Measurements from ENCODE around the gene ASTN2.

The ASTN2 gene

DNA sequence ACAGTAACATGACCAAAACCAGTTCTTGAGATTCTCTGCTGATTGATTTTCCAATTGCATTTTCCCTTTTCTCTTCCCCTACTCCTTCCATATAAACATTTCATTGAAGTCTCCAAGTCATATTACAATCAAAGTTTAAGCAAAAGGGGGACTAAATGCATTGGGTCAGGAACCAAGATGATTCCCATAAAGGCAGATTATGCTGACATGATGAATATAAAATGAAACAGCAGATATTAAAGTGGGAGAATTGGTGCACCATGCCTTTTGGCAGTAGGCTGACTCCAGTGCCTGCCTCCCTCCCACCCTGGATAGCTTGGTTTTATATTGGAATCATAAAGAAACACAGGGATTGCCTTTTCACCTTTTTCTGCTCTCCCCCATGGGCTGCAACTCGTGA, 118.4 kb downstream of the ASTN2 start:
- no peak for DNase-seq

GRCh38 chr9:117293206-117294114, 121.4 kb downstream of the ASTN2 start:
- DNase-seq, result no peak

DNA sequence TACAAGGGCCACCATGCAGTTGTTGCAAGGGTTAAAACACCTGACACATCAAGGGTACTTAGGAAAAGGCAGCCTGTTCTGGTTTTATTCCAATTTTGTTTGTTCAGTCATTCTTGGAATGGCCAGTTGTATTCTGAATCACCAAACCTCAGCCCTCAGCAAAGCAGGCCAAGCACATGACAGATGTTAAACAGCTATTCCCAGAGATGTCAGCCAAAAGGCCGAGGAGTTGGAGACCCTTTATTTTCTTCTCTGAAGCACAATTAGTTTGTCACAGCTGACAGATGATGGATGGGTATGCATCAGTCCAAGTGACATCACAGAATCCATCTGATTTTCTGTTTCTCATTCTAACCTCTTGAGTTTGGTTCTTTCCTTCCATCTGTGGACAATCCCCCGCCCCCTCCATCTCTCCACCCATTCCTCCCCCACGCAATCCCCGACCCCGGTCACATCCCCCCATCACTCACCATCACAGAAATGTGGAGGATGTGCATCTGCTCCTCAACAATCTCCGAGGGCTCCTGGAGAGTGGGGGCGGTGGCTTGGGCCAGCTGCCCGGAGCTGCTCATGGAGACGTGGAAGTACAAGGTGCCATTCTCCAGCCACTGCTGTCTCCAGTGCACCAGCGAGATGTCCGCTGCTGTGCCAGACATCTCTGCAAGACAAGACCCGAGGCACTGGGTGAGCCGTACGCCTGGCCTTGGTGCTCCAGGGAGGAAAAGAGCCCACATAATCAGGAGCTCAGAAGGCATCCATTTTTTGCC, 123.8 kb downstream of the ASTN2 start:
- no peak for DNase-seq

DNA sequence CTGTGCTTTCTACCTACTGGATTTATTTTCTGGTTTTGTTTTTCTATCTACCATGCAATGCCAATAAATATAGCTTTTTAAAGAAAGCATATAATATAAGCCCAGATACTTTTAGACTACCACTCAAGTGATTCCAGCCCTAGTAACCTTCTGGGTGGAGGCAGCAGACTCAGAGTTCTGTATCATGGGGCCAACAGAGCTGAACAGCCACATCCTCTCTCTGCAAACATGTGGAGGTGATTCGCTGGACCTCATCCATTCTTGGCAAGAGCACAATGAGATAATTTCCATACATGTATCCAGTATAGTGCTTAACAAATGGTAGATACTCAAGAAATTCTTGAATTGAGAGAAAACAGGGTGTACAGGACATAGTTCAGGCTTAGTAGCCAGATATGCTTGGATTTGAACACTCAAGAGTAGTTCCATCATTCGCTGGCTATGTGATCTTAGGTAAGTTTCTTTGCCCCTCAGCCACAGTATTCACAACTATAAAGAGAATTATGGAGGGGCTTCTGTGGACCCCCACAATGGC, 124.5 kb downstream of the ASTN2 start:
- DNase-seq, result no peak

- no peak for DNase-seq
Observed at GRCh38 chr9:117286245-117286644, 128.6 kb downstream of the ASTN2 start.

GRCh38 chr9:117284414-117284813, 130.4 kb downstream of the ASTN2 start:
- DNase-seq, result no peak

GRCh38 chr9:117282541-117282940, 132.3 kb downstream of the ASTN2 start:
- DNase-seq, result no peak

DNA sequence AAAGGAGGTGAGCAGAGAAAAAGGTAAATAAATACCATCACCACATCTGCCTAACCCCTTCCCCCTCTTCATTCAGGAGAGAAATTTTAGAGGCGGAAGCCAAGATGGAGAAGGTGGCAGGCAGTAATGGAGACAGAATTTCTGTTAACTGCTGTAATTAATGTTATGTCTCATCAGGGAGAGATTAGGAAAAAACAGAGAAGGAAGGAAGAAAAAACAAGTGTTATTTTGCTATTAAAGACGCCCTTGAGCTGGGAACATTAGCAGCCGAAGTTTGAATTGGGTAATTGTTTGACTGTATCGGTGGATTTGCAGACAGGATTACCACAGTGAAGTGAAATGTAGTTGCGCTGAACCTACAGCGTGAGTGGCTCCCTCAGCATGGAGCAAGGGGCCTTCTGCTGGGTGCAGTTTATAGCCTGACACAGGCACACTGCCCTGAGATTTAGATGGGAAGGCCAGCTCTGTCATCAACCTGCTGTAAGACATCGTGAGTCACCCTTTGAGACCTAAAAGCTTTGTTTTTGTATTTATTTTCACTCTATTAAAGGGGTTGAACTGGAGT, 136.3 kb downstream of the ASTN2 start:
- DNase-seq, result no peak

GRCh38 chr9:117278020-117278419, 136.8 kb downstream of the ASTN2 start:
- no peak for DNase-seq

DNA sequence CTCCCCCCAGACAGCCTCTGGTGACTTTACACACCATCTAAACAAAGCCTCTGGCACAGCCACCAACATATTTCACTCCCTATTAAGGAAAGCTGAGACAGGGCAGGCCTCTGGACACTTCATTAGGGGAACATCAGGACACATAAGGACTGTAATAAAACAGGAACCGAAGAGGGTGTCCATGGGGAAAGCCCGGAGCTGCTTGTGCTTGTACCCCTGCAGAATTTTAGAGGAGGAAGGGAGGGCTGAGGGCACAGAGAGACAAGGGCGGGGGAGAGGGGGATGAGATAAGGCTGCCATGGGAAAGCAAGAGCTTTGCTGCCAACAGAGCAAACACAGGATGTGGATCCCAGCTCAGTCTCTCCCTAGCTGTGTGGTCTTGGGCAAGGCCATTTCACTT, 138.4 kb downstream of the ASTN2 start:
- no peak for DNase-seq

DNA sequence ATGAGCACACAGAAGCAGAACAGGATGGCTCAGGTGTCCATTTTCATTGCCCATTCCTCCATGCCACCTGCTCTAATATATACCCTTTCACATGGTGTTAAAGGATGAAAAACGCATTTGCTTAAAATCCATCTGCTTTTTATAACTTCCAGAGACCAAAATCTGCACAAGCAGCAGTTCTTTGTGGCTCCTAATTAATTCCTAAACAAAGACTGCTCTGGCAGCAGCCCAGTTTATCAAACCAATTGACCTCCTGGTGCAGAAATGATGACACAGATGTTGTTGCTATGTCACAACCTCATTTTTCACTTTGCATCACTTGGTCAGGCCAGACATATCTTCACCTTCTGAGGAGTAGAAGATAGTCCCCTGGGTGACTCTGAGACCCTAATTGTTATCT, 141.2 kb downstream of the ASTN2 start:
- no peak for DNase-seq

GRCh38 chr9:117268847-117269446, 145.9 kb downstream of the ASTN2 start:
- no peak for DNase-seq

- DNase-seq, result no peak
Observed at GRCh38 chr9:117266855-117267497, 147.9 kb downstream of the ASTN2 start.

DNA sequence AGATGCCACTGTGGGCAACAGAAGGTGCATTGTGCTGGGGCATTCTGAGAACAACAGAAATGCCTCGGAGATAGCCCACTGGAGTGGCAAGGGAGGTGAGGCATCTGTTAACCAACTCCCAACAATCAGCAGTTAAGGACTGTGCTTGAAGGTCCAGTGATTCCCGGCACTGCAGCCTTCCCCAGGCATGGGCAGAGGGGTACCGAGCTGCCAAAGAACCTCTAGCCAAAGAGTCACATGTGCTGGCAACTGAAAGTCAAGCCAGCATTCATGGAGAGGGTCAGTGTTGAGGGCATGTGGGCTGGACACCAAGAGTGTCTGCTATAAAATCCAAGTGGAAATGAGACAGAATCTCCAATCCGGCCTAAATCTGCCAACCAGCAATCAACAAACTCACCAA, 149.6 kb downstream of the ASTN2 start:
- no peak for DNase-seq

GRCh38 chr9:117258184-117258866, 156.5 kb downstream of the ASTN2 start:
- DNase-seq, result no peak

DNA sequence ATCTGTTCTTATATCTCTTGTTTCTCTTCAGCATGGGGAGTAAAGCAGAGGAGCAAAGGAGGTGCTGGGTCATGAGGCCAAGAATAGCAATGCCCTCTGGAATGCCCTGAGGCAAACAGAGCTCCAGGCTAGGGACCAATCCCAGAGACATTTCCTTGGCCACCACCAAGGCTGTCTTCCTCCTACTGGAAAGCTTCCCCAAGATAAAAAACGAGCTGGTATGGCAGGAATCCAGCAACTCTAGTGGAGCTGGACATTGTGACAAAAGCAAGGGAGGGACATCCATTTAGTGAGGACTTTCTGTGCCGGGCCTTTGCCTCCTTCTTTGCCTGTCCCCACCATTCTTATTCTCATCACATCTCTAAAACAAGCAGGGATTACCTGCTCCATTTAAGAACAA, 161.6 kb downstream of the ASTN2 start:
- no peak for DNase-seq

DNA sequence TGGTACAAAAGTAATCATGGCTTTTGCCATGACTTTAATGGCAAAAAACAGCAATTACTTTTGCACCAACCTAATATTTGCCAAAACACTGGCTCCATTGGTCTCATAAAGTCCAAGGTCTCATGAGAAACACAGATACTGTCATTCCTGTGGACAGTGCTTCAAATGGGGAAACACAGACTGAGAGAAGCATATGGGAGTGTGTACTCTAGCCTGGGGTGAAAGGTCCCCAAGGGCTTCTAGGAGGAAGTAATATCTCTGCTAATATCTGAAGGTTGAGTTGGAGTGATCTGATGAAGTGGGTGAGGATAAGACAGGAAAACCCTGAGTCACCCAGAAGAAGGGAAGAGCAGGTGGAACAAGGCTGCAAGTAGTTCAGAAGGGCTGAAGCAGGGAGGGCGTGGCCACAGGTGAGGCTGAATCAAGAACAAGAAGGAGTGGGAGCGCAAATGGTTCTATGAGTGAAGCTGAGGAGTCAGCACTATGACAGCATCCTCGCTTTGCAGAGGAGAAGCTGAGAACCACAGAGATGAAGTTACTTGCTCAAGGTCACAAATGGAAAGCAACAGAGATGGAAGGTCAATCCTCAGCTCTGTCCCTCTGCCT, 164.1 kb downstream of the ASTN2 start:
- no peak for DNase-seq

GRCh38 chr9:117249799-117250198, 165.1 kb downstream of the ASTN2 start:
- no peak for DNase-seq

DNA sequence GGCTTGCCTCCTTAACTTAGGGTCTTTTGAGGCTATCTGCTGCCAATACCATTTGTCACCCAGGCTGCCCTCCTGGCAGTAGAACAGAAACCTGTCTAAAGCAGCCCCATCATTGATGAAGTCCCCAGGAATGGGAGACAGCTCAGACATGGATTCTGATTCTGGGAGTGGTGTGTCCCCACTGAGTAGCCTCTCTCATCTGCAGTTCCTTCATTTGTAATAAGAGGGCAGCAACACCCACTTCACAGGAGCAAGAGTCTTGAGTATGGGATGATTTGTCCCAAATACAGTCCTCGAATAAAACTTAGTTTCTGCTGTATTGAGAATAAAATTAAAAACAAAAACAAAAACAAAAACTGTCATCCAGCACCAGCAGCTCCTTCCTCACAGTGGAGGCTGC, 167.6 kb downstream of the ASTN2 start:
- no peak for DNase-seq

- DNase-seq, result no peak
Observed at GRCh38 chr9:117245175-117245829, 169.6 kb downstream of the ASTN2 start.

DNA sequence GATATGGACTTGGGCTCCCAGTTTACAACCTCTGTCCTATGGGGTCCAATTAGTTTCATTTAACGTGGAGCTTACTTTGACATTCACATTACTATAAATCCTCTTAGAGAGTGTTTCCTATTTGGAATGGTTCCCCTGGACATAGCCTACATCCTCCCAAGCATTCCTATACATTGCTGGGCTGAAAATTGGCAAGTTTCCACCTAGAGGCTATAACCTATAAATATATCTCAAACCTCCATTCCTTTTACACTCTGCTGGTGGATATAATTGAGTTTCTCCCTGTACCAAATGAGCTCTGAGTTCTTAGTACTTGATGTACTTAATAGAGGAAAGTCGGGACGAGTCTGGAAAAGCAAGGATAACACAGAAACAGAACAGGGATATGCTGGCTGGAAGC, 172.8 kb downstream of the ASTN2 start:
- no peak for DNase-seq

Data from CD4-positive, alpha-beta T cell treated with Interleukin-4 for 4 hours (primary cell).